K562 (cell line): ENCODE measurements around the gene TMEM184B. TPM values are rescaled to one million over a fixed set of nuclear protein-coding genes. Genes with fewer than 3 reads are reported as not detected.

ENCODE experiments used
- ATAC-seq: fragments of 200-7000 bp; cut with Tn5 transposase; 3 replicates; pipeline ENCODE4 v1.9.1; 2020; ENCODE audit warnings: moderate library complexity
- BruUV-seq: library from RNA; stranded (reverse); fragments of 400-500 nt; replicated peaks from 2 replicates; lab custom pipeline; 2021; lab: Mats Ljungman, UMichigan
- CTCF ChIA-PET: fragments of 300-600 bp; formaldehyde crosslinking; extraction: SDS; loops from one replicate; lab custom pipeline; 2021; ENCODE audit warnings: low intra/inter-chr PET ratio; lab: Yijun Ruan, JAX
- POLR2A ChIA-PET: fragments of 300-600, 350-650 bp; sonication (Branson Sonifier 250); formaldehyde crosslinking; extraction: SDS; loops from one replicate; lab custom pipeline; 2021; ENCODE audit warnings: antibody characterized with exemption, inconsistent platforms; lab: Yijun Ruan, JAX
- DNase-seq, 4 experiments: peaks; one replicate each; pipeline versions ENCODE4 v3.0.0 to v3.0.0-alpha.2; 2011 to 2018; ENCODE audit warnings: low spot score in 3 of 4, mixed read lengths in 3 of 4; ENCODE audit errors: extremely low read depth in 1 of 4
- FAIRE-seq: peaks from 2 replicates; lab custom pipeline; 2011; peaks lifted over from hg19 to GRCh38; lab: Jason Lieb, UNC
- H2AFZ ChIP-seq: 2 replicates; pipeline ENCODE4 v1.6.0; 2011; ENCODE audit warnings: low read depth, low read length, control low read depth, inconsistent platforms
- H3K27ac ChIP-seq: fragments of 200-600 bp; 3 replicates; pipeline ENCODE4 v1.8.0; 2011; ENCODE audit warnings: low read depth, mild to moderate bottlenecking, control low read depth, inconsistent platforms, low read length, moderate library complexity, mixed read lengths; ENCODE audit errors: extremely low read depth
- H3K27me3 ChIP-seq, 2 experiments: fragments of 300-600 bp in 1 of 2; 2 replicates in 1 of 2; 3 replicates in 1 of 2; pipeline versions ENCODE4 v1.6.0 to v1.8.0; 2011; ENCODE audit warnings: inconsistent platforms in 2 of 2, low read length in 2 of 2, mild to moderate bottlenecking in 1 of 2, mixed read lengths in 1 of 2, moderate library complexity in 1 of 2; ENCODE audit not compliant: control insufficient read depth in 2 of 2, insufficient read depth in 2 of 2
- H3K36me3 ChIP-seq: fragments of 300-600 bp; 3 replicates; pipeline ENCODE4 v1.8.0; 2011; ENCODE audit warnings: mild to moderate bottlenecking, low read length, inconsistent platforms; ENCODE audit not compliant: control insufficient read depth, insufficient read depth
- H3K4me1 ChIP-seq, 2 experiments: fragments of 200-600 bp in 1 of 2; replicated peaks in 1 of 2; 2 replicates in 1 of 2; 3 replicates in 1 of 2; pipeline versions ENCODE4 v1.5.1 to v1.8.0; 2011; ENCODE audit warnings: inconsistent platforms in 2 of 2, low read length in 2 of 2, mild to moderate bottlenecking in 1 of 2, mixed read lengths in 1 of 2, moderate library complexity in 1 of 2; ENCODE audit not compliant: control insufficient read depth in 2 of 2, insufficient read depth in 2 of 2
- H3K4me2 ChIP-seq: 2 replicates; pipeline ENCODE4 v1.6.1; 2011; ENCODE audit warnings: low read length, control low read depth, inconsistent platforms, mixed read lengths; ENCODE audit not compliant: insufficient read depth
- H3K4me3 ChIP-seq: fragments of 200-600 bp; sonication (generic), shearing (Covaris generic); 2 replicates; pipeline ENCODE4 v1.5.1; 2016; ENCODE audit warnings: control low read depth, inconsistent platforms
- H3K79me2 ChIP-seq: fragments of 200-600 bp; 3 replicates; pipeline ENCODE4 v1.8.0; 2011; ENCODE audit warnings: low read length, inconsistent platforms; ENCODE audit not compliant: control insufficient read depth, insufficient read depth
- H3K9ac ChIP-seq, 2 experiments: 2 replicates each; pipeline versions ENCODE4 v1.6.0 to v1.6.1; 2011; ENCODE audit warnings: low read depth in 2 of 2, low read length in 2 of 2, control low read depth in 1 of 2, inconsistent platforms in 1 of 2, mild to moderate bottlenecking in 1 of 2, mixed read lengths in 1 of 2; ENCODE audit not compliant: insufficient read depth in 1 of 2
- H3K9me1 ChIP-seq: one replicate; pipeline ENCODE4 v1.6.0; 2011; ENCODE audit warnings: inconsistent platforms, mild to moderate bottlenecking, low read length, moderate library complexity; ENCODE audit not compliant: control insufficient read depth, insufficient read depth
- H3K9me3 ChIP-seq: replicated peaks from 2 replicates; pipeline ENCODE4 v1.5.1; 2011; ENCODE audit warnings: low read depth, low read length, inconsistent platforms; ENCODE audit not compliant: control insufficient read depth, insufficient read depth
- H4K20me1 ChIP-seq: replicated peaks from 2 replicates; pipeline ENCODE4 v1.6.1; 2011; ENCODE audit warnings: low read length, inconsistent platforms, mixed read lengths; ENCODE audit not compliant: control insufficient read depth, insufficient read depth
- ATF1 ChIP-seq, 2 experiments: fragments of 450-650 bp in 1 of 2; IDR thresholded peaks; 2 replicates each; pipeline ENCODE4 v1.6.1; 2016; ENCODE audit warnings: missing compliant biosample characterization in 1 of 2, missing genetic modification characterization in 1 of 2
- C11orf30 ChIP-seq: fragments of 450-650 bp; IDR thresholded peaks from 2 replicates; pipeline ENCODE4 v1.6.1; 2016; ENCODE audit warnings: low read depth, mild to moderate bottlenecking
- POU5F1 ChIP-seq: fragments of 150-350 bp; IDR thresholded peaks from 2 replicates; pipeline ENCODE4 v1.6.1; 2014; ENCODE audit warnings: borderline replicate concordance, low read length, low read depth, mild to moderate bottlenecking; ENCODE audit not compliant: partially characterized antibody
- TBP ChIP-seq: optimal IDR thresholded peaks from 2 replicates; pipeline ENCODE3; 2011; ENCODE audit warnings: low read depth, low read length, improper control_type of control experiment
- TEAD2 ChIP-seq: fragments of 450-650 bp; IDR thresholded peaks from 2 replicates; pipeline ENCODE4 v1.6.1; 2016; ENCODE audit warnings: missing genetic modification characterization, control low read depth, missing compliant biosample characterization
- ZNF444 ChIP-seq: fragments of 250-450 bp; sonication (Bioruptor Pico); IDR thresholded peaks from 2 replicates; pipeline ENCODE4 v1.4.0; 2020; ENCODE audit warnings: mild to moderate bottlenecking, moderate library complexity
- ZNF75A ChIP-seq: fragments of 450-650 bp; formaldehyde crosslinking; IDR thresholded peaks from 2 replicates; pipeline ENCODE4 v1.4.0; 2020; ENCODE audit warnings: mild to moderate bottlenecking
- ZNF830 ChIP-seq: fragments of 250-450 bp; sonication (Bioruptor Pico); IDR thresholded peaks from 2 replicates; pipeline ENCODE4 v1.5.0; 2021; ENCODE audit warnings: mild to moderate bottlenecking
- WGBS: fragments of 100-300 bp; shearing (Covaris generic); methylation state at CpG from one replicate; pipeline ENCODE4 v1.1.6; 2016; ENCODE audit warnings: low coverage, mixed read lengths; ENCODE audit not compliant: insufficient coverage; ENCODE audit errors: missing lambda C conversion rate; 5-methylcytosine and 5-hydroxymethylcytosine counted together
- in situ Hi-C: fragments of 300-500 bp; cut with MboI; formaldehyde crosslinking; loops from 4 replicates; pipeline ENCODE4 v1.15.0; 2018; ENCODE audit warnings: inconsistent platforms, mixed read lengths
- intact Hi-C: fragments of 100-400 bp; cut with micrococcal nuclease; formaldehyde crosslinking; loops from 2 replicates; pipeline ENCODE4 v1.14.2; 2022
- polyA plus RNA-seq, 8 experiments: library from polyadenylated mRNA; depleted of rRNA in 4 of 8; stranded (reverse) in 5 of 8; unstranded in 3 of 8; fragments of >200 nt; fragmentation: Nextera tagmentation in 2 of 8; fragmentation: Illumina TruSeq in 1 of 8; extraction: Ambion mirVana in 2 of 8; extraction: Trizol in 1 of 8; gene quantifications; 2 replicates each; pipeline versions ENCODE4 v1.2.1 to v1.2.3, GENCODE V29; 2011 to 2014; ENCODE audit warnings: inconsistent platforms in 1 of 8, missing spikeins in 1 of 8
- total RNA-seq, 7 experiments: library from RNA; depleted of rRNA in 6 of 7; stranded (reverse); fragments of >200 nt in 6 of 7; fragmentation: Illumina TruSeq in 2 of 7; extraction: Trizol in 2 of 7; gene quantifications; 2 replicates each; pipeline versions ENCODE4 v1.2.1 to v1.2.3, GENCODE V29; 2011 to 2021; ENCODE audit warnings: low replicate concordance in 1 of 7
- TF ChIP-seq, protein P1 (sequence below), 2 experiments: fragments of 450-650 bp; IDR thresholded peaks; 2 replicates each; pipeline ENCODE4 v1.6.1; 2016
- TF ChIP-seq, protein P2 (sequence below): fragments of 250-450 bp; sonication (Bioruptor Pico); IDR thresholded peaks from 2 replicates; pipeline ENCODE4 v1.5.1; 2021; ENCODE audit warnings: mild to moderate bottlenecking
- TF ChIP-seq, protein P3 (sequence below): fragments of 450-650 bp; formaldehyde crosslinking; IDR thresholded peaks from 2 replicates; pipeline ENCODE4 v1.4.0; 2020; ENCODE audit warnings: mild to moderate bottlenecking, mixed read lengths
- TF ChIP-seq, protein P4 (sequence below): sonication (generic); formaldehyde crosslinking; IDR thresholded peaks from 2 replicates; pipeline ENCODE4 v1.8.0; 2022; ENCODE audit warnings: mild to moderate bottlenecking, low read depth, missing genetic modification reagents

TMEM184B gene
- total and polyA plus RNA-seq, 9 of the 15 experiments (the other 6 are each of a cell fraction or from before 2014, with no cell fraction given), result 0.31 to 25.1 (median 6.2) TPM

DNA sequence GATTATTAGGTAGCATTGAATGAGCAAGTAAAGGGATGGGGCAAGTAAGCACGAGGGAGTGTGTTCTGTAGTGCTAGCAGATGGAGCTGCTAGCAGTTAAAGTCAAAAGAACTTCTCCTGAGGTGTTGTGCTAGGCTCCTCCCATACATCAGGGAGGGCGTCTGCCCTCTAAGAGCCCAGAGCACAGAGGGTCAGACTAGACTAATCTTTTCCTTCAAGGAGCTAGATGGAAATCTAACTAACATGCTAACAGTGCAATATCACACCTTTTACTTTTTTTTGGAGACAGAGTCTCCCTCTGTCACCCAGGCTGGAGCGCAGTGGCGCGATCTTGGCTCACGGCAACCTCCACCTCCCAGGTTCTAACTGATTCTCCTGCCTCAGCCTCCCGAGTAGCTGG lies 88.0 kb downstream of the TMEM184B start:
- H3K9me3 ChIP-seq, result no peaks in the 10 kb centered on the region
- H4K20me1 ChIP-seq, result no peaks in the 10 kb centered on the region
- H3K4me3 ChIP-seq, result no peak overlapping the region
- no peaks in the 10 kb centered on the region for H3K36me3 ChIP-seq
- intact Hi-C loops, result no loop called here
- 11% methylated on average over 3 of the region's 7 CpGs for WGBS
- H3K4me2 ChIP-seq, result peak overlapping the region; percentile 29; the same call in 1 of the 2 replicates
- POLR2A ChIA-PET, result interaction anchor here (0.5 to 1.5 kb wide), 5 partner anchors 10 to 1784 kb away, joined by 3 to 6 read pairs (median 3); no protein-coding TSS in a partner anchor
- no peak overlapping the region for H3K27ac ChIP-seq
- DNase-seq, result no peak
- no peak for FAIRE-seq
- 0 out of 3 replicates have a peak, but pooled peaks have one; percentile 8 for ATAC-seq
- BruUV-seq, result no TSS peak
- no peak overlapping the region for H3K9ac ChIP-seq
- CTCF ChIA-PET, result no interaction called here
- in situ Hi-C loops, result no loop called here
- peaks cover 28 to 30% of the 10 kb centered on the region in 2 experiments for H3K4me1 ChIP-seq
- H3K9me1 ChIP-seq, result no peaks in the 10 kb centered on the region
- TF ChIP-seq, protein P1, sequence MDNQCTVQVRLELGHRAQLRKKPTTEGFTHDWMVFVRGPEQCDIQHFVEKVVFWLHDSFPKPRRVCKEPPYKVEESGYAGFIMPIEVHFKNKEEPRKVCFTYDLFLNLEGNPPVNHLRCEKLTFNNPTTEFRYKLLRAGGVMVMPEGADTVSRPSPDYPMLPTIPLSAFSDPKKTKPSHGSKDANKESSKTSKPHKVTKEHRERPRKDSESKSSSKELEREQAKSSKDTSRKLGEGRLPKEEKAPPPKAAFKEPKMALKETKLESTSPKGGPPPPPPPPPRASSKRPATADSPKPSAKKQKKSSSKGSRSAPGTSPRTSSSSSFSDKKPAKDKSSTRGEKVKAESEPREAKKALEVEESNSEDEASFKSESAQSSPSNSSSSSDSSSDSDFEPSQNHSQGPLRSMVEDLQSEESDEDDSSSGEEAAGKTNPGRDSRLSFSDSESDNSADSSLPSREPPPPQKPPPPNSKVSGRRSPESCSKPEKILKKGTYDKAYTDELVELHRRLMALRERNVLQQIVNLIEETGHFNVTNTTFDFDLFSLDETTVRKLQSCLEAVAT (IDR thresholded peaks at IDR 0.05), result peak in 1 of 2 experiments; percentile 58; a peak in 1 of 4 replicates
- TF ChIP-seq, protein P2, sequence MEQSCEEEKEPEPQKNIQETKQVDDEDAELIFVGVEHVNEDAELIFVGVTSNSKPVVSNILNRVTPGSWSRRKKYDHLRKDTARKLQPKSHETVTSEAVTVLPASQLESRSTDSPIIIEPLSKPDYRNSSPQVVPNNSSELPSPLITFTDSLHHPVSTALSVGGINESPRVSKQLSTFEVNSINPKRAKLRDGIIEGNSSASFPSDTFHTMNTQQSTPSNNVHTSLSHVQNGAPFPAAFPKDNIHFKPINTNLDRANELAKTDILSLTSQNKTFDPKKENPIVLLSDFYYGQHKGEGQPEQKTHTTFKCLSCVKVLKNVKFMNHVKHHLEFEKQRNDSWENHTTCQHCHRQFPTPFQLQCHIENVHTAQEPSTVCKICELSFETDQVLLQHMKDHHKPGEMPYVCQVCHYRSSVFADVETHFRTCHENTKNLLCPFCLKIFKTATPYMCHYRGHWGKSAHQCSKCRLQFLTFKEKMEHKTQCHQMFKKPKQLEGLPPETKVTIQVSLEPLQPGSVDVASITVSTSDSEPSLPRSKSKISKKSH (CRISPR knock-in tag), result no peak
- TF ChIP-seq, protein P3, sequence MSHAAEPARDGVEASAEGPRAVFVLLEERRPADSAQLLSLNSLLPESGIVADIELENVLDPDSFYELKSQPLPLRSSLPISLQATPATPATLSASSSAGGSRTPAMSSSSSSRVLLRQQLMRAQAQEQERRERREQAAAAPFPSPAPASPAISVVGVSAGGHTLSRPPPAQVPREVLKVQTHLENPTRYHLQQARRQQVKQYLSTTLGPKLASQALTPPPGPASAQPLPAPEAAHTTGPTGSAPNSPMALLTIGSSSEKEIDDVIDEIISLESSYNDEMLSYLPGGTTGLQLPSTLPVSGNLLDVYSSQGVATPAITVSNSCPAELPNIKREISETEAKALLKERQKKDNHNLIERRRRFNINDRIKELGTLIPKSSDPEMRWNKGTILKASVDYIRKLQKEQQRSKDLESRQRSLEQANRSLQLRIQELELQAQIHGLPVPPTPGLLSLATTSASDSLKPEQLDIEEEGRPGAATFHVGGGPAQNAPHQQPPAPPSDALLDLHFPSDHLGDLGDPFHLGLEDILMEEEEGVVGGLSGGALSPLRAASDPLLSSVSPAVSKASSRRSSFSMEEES (CRISPR knock-in tag), result no peak
- TF ChIP-seq POU5F1 (no peak), ATF1 (CRISPR knock-in tag; IDR thresholded peaks at IDR 0.05) (no peak), ATF1 (tag; IDR thresholded peaks at IDR 0.05) (no peak), ZNF830 (CRISPR knock-in tag) (no peak), C11orf30 (peak; percentile 19; the same call in 1 of the 2 replicates), TBP (no peak), ZNF75A (no peak), TEAD2 (tag) (no peak), ZNF444 (CRISPR knock-in tag) (no peak)
- TF ChIP-seq, protein P4, sequence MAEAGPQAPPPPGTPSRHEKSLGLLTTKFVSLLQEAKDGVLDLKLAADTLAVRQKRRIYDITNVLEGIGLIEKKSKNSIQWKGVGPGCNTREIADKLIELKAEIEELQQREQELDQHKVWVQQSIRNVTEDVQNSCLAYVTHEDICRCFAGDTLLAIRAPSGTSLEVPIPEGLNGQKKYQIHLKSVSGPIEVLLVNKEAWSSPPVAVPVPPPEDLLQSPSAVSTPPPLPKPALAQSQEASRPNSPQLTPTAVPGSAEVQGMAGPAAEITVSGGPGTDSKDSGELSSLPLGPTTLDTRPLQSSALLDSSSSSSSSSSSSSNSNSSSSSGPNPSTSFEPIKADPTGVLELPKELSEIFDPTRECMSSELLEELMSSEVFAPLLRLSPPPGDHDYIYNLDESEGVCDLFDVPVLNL (CRISPR knock-in tag), result no peak
- H2AFZ ChIP-seq, result peak overlapping the region; percentile 62; the same call in 1 of the 2 replicates
- H3K79me2 ChIP-seq, result peaks cover 9% of the 10 kb centered on the region
- H3K27me3 ChIP-seq, result no peaks in the 10 kb centered on the region
